NCI-H1417 treated with DMSO at 0.1 percent for 48 hours (cell line): Measurements from ENCODE around the gene EFCAB11.

ENCODE experiments used
- DNase-seq: peaks from one replicate; lab custom pipeline; 2025; lab: John Stamatoyannopoulos, UW

Gene EFCAB11

DNA sequence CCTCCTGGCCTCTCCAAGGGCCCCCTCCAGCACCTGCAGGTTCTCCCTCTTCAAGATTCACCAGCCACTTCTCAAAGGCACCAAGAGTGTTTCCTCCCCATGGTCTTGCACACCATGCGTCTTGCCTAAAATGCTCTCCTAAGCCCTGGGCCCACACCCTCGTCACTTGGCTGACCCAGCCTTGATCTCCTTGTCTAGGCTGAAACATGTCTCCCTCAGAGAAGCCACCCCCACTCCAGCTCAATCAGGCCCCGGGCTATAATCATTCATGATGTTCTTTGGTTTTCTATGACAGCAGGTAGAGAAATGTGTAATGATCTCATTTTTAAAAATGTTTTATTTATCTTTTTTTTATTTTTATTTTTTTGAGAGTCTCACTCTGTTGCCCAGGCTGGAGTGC is 88.1 kb downstream of the EFCAB11 start:
- no peak for DNase-seq

- no peak for DNase-seq
Observed at GRCh38 chr14:89865153-89865552, 89.4 kb downstream of the EFCAB11 start.

DNA sequence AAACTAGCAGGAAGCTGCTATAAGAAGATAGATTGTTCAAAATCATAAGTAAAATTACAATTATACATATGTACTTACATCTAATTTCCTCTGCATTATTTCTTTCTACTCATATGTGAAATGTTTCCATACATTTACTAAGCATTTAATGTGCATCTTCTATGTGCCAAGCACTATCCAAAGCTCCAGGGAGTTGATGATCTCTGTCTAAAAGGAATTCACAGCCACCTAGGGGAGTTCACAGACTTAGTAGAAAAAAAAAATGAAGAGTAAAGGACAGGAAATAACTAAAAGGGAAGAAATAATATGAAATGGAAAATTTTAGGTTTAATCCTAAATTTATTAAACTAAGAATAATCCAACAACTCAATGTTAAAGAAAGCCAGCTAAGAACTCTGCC is 91.7 kb downstream of the EFCAB11 start:
- DNase-seq, result no peak

- no peak for DNase-seq
Observed at GRCh38 chr14:89861630-89862029, 92.9 kb downstream of the EFCAB11 start.

DNA sequence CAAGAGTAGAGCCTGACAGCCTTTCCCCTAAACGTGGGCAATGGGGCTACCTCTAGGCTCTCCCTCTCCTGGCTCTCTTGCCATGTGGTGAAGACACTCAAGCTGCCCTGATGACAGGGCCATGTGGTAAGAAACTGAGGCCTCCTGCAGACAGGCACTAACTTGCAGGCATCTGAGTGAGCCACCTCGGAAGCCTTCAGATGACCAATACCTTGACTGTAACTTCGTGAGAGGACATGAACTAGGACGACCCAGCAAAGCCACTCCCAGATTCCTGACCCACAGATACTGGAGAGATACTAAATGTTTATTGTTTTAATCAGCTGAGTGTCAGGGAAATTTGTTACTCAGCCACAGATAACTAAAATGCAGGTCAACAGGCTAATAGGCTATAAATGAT is 96.4 kb downstream of the EFCAB11 start:
- no peak for DNase-seq

DNA sequence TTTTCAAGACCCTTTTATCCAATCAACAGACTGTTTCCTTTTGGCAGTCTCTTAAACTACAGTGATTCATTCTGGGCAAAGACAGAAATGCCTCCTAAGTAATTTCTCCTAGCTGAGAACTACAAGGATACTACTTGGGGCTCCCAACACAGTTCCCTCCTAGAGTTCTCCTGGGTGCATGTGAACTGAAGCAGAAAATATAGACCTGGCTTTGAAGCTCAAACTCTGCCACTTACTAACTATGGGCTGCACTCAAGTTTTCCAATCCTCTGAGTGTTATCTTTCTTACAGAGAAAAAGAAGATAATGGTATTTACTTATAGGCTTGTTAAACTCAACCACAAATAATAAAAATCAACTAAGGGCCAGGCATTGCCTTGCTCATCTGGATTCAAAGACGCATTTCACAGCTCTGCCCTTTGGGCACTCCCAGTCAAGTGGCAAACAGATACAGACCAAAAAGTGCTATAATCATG is 97.6 kb downstream of the EFCAB11 start:
- DNase-seq, result no peak

- DNase-seq, result no peak
Observed at GRCh38 chr14:89855961-89856656, 98.4 kb downstream of the EFCAB11 start.

- no peak for DNase-seq
Observed at GRCh38 chr14:89853936-89854693, 100.4 kb downstream of the EFCAB11 start.

DNA sequence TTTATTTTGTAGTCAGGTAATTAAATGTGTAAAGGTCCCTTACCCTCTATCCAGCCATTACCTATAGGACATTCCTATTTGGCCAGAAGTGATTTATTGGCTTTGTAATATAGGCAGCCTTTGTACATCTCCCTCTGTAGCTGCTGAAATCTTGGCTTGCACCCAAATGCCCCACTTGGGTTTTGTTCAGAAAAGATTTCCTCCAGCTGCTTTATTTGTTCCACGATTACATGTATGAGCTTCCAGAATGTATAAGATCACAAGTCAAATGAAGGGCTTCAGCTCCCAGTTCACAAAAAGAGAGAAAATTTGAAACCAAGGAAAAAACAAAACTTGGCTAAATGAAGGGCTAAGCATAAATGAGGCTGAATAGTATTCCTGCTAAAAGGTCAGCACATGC is 103.4 kb downstream of the EFCAB11 start:
- peak; percentile 74 for DNase-seq

GRCh38 chr14:89849931-89850330 is 104.6 kb downstream of the EFCAB11 start:
- DNase-seq, result no peak

- DNase-seq, result no peak
Observed at GRCh38 chr14:89848165-89848564, 106.4 kb downstream of the EFCAB11 start.

- DNase-seq, result no peak
Observed at GRCh38 chr14:89845346-89845745, 109.2 kb downstream of the EFCAB11 start.

DNA sequence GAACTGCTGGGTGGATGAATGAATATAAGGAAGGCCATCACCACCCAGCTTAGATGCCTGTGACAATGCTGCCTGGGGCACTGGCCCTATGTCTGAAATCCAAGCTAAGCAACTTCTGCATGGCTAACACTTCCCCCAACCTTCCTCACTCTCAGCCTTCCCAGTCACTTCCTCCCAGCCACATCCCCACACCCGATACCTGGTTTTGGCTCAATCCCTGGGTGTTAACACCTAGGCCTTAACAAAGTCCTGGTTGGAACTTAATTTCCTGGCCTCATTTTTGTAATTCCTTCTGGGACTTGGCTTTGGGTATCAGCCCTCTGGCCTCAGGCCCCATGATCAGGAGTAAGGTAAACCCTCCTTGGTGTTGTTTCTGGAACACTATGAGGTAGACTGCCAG is 110.0 kb downstream of the EFCAB11 start:
- DNase-seq, result no peak

DNA sequence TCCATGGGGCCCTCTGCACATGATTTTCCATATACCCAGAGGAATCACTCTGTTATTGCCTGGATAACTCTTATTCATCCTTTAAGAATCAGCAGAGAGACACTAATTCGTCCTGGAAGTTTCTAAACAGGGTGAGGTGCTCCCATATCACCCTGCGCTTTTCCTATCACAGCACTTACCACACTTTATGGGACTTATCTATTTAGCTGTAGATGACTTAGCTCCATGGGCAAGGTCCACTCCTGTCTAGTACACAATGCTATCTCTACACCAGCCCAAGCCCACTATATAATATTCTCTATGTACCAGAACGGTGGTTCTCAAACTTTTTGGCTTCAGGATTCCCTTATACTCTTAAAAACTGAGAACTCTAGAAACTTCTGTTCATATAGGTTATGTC is 111.7 kb downstream of the EFCAB11 start:
- DNase-seq, result no peak

DNA sequence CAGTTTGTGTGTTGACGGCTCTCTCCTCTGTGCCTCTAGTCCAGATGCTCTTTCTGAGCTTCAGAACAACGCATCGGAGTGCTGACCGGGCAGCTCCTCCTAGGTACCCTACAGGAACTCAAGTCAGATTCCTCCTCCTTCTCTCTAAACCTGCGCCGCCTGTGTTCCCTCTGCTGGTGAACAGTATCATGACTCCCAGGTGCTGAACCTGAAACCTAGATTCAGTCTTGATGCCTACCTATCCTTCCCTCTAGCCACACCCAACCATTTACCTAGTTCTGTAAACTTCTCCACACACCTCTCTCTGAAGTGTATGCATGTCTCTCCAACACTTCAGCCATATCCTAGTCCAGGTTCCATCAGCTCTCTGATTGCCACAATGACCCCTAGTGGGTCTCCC is 112.7 kb downstream of the EFCAB11 start:
- no peak for DNase-seq

DNA sequence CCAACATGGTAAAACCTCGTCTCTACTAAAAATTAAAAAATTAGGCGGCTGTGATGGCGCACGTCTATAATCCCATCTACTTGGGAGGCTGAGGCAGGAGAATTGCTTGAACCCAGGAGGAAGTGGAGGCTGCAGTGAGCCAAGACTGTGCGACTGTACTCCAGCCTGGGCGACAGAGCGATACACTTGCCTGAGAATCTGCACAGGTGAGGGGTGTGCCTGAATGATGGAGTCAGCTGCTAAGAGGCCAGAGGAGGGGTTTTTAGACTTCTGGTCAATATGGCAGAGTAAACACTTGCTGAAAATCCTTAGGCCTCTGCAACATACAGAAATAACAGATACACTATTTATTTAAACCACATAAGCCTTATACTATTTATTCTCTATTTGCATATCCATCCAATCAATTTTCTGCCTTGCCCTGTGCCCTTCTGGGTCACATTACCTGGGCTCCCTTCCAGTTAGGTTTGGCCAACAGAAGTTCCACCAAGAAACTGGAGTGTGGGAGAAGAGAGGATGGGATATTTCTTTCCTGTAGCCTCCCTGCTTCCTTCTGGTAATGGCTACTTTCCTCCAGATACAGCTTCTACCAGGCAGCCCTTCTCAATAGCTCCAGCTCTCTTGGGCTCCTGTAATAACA is 117.6 kb downstream of the EFCAB11 start:
- no peak for DNase-seq

- DNase-seq, result no peak
Observed at GRCh38 chr14:89833661-89834060, 120.9 kb downstream of the EFCAB11 start.

DNA sequence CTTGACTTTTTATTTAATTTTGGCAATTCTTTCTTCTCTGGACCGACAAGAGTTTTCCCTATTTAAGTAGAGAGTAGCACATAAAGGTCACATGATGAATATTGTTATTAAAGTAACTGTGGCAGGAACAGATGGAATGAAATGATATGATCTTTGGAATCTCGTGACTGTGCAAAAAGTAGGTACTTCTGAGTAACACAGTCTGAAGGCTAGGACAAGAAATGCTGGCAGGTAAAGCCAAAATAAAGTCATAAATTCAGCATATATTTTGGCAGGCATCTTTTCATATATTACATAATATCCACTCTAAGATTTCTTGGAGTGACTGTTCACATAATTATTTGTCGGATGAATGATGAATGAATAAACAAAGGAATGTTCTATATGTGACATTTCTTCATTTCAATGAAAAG is 121.4 kb downstream of the EFCAB11 start:
- no peak for DNase-seq

- no peak for DNase-seq
Observed at GRCh38 chr14:89828471-89829165, 125.9 kb downstream of the EFCAB11 start.

- no peak for DNase-seq
Observed at GRCh38 chr14:89827265-89827664, 127.3 kb downstream of the EFCAB11 start.

GRCh38 chr14:89826596-89826995 is 127.9 kb downstream of the EFCAB11 start:
- no peak for DNase-seq

DNA sequence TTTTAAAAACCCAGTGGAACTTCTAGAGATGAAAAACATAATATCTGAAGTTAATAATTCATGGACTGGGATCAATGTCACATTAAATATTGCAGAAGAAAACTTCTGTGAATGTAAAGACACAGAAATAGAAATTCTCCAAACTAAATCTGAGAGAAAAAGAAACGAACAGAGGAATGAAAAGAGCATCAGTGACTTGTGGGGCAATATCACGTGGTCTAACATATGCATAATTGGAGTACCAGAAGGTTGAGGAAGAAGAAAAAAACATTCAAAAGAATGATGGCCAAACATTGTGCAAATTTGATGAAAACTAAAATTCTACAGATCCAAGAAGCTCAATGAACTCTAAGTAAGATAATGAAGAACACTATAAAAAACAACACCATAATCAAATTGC is 130.8 kb downstream of the EFCAB11 start:
- no peak for DNase-seq
